ENCODE results near the gene EYA3.

EYA3 gene

GRCh38 chr1:27960762-27961645 is 127.4 kb downstream of the EYA3 start:
- in situ Hi-C loops (cut with MboI; ENCODE audit: low sequenced_read_pairs, unreplicated experiment) = no loop called here
- DNase-seq (ENCODE audit: low spot score) = no peak
- no peak for TF ChIP-seq CTCF (IDR thresholded peaks at IDR 0.05; ENCODE audit: borderline replicate concordance, control extremely low read depth, extremely low read depth, insufficient read depth, missing control alignments)

- in situ Hi-C loops (cut with MboI; ENCODE audit: low sequenced_read_pairs, unreplicated experiment) = no loop called here
- peak; percentile 63 for TF ChIP-seq CTCF (IDR thresholded peaks at IDR 0.05; ENCODE audit: borderline replicate concordance, control extremely low read depth, extremely low read depth, insufficient read depth, missing control alignments)
- peak; percentile 98 for DNase-seq (ENCODE audit: low spot score)
Observed at GRCh38 chr1:27959792-27960603, 128.4 kb downstream of the EYA3 start, which contains the start of gene XKR8. Gene XKR8, plus strand, starts transcription at chr1:27959973. Its CDS starts 97 bp downstream, at chr1:27960070.

GRCh38 chr1:27958513-27958912 is 129.9 kb downstream of the EYA3 start:
- TF ChIP-seq CTCF (IDR thresholded peaks at IDR 0.05; ENCODE audit: borderline replicate concordance, control extremely low read depth, extremely low read depth, insufficient read depth, missing control alignments) = no peak
- no peak for DNase-seq (ENCODE audit: low spot score)
- in situ Hi-C loops (cut with MboI; ENCODE audit: low sequenced_read_pairs, unreplicated experiment) = no loop called here

- in situ Hi-C loops (cut with MboI; ENCODE audit: low sequenced_read_pairs, unreplicated experiment) = no loop called here
- no peak for TF ChIP-seq CTCF (IDR thresholded peaks at IDR 0.05; ENCODE audit: borderline replicate concordance, control extremely low read depth, extremely low read depth, insufficient read depth, missing control alignments)
- DNase-seq (ENCODE audit: low spot score) = no peak
Observed at GRCh38 chr1:27957655-27958054, 130.8 kb downstream of the EYA3 start.

GRCh38 chr1:27956761-27957160 is 131.6 kb downstream of the EYA3 start:
- in situ Hi-C loops (cut with MboI; ENCODE audit: low sequenced_read_pairs, unreplicated experiment) = no loop called here
- TF ChIP-seq CTCF (IDR thresholded peaks at IDR 0.05; ENCODE audit: borderline replicate concordance, control extremely low read depth, extremely low read depth, insufficient read depth, missing control alignments) = no peak
- no peak for DNase-seq (ENCODE audit: low spot score)

- no peak for TF ChIP-seq CTCF (IDR thresholded peaks at IDR 0.05; ENCODE audit: borderline replicate concordance, control extremely low read depth, extremely low read depth, insufficient read depth, missing control alignments)
- no peak for DNase-seq (ENCODE audit: low spot score)
- in situ Hi-C loops (cut with MboI; ENCODE audit: low sequenced_read_pairs, unreplicated experiment) = no loop called here
Observed at GRCh38 chr1:27955076-27955475, 133.3 kb downstream of the EYA3 start.

Data from GM13976 (cell line).